LoVo (cell line): ENCODE data around the gene BMP8B.

Experiments used
- DNase-seq: peaks from one replicate; pipeline ENCODE4 v3.0.0-alpha.2; 2016; ENCODE audit warnings: low spot score

The BMP8B gene

GRCh38 chr1:39722495-39722894, 66.2 kb downstream of the BMP8B start:
- no peak for DNase-seq

- no peak for DNase-seq
Measured at GRCh38 chr1:39721664-39722063, 67.0 kb downstream of the BMP8B start.

DNA sequence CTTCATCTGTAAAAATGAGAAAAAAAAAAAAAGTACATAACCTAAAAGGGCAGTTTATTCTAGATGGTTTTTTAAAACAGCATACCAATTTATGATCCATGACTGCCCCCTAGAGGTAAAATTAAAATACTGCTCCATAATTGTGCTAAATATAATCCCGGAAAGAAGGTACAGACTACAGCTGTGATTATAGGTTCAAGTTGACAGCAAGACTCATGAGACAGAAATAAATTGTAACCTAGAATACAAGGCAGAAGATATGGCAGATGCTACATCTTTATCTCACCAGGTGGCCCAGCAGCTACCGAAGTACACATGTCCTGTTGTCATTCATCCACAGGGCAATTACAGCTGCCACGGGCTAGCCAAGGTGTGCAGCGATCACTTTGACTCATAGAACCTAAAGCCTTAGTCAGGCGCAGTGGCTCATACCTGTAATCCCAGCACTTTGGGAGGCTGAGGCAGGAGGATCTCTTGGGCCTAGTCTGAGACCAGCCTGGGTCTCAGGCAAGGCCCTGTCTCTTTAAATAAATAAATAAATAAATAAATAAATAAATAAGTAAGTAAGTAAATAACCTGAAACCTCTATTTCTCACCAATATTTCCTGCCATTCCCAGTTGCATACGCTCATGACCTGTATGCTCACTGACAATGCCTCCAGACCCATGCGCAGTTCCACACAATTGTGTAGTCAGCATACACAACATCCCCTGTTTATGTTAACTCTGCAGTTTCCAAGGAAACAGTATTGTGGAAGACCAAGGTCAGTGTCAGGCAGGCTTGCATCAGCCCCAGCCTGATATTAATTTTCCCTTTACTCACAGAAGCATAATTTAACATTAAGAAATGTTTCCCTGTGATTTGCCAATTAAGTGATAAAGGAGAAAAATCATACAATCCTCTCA, 68.3 kb downstream of the BMP8B start:
- peak; percentile 71 for DNase-seq

- no peak for DNase-seq
Measured at GRCh38 chr1:39717809-39718208, 70.9 kb downstream of the BMP8B start.

GRCh38 chr1:39713557-39713956, 75.1 kb downstream of the BMP8B start:
- DNase-seq, result no peak

- no peak for DNase-seq
Measured at GRCh38 chr1:39711966-39712340, 76.7 kb downstream of the BMP8B start.

DNA sequence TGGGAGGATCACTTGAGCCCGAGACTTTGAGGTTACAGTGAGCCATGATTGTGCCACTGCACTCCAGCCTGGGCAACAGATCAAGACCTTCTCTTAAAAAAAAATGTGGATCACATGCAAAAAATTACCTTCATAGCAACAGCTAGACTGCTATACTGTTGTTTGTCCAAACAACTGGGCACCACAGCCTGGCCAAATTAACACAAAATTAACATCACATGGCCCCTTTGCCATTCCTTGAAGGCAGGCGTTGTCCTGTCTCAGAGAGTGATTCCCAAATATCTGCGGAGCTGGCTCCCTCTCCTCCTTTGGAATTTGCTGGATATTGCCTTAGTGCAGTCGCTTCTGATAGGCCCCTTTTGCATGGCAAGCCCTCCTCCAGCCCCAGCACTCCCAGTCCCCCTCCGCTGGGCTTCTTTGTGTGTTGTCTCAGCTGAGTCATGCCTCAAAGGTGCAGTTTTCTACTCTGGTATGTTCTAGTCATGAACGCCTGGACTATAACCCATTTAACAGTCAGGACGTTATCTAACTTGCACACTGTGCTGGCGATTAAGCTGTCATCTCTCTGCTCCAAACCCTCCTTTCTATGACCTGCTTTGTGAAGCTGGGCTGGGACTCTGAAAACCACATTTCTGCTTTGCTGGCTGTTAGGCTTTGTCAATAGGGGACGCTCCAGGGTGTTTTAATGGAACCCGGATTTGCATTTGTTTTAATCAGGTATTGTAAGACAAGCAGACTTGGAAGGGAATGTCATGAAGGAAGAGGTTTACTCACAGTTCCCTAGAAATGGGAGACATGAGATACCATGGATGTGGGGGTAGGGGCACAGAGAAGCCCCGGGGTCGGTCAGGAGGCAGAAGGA, 77.3 kb downstream of the BMP8B start:
- no peak for DNase-seq

DNA sequence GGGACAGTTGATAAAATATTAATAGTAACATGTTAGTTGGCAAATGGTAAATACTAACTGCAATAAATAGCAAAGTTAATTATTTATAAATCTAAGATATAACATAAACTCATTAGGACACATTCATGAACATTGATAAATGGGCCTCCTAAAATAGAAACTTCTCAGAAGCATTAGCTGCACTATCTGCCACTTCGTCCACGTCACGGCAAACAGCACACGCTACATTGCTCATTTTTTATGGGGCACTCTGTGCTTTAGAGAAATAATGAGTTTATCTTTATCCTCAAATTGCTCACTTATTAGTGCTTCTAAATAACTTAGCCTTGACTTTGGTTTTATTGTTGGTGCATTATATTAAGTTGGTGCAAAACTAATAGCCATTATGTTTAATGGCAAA, 81.2 kb downstream of the BMP8B start:
- DNase-seq, result no peak
